GM18870 (cell line): ENCODE measurements around the gene PMM1.
"Not testable (repeated sequence)": the region's sequence is repeated elsewhere in the genome, so short reads cannot be mapped to it uniquely, and the experiment has no call there.

Experiments
- ATAC-seq: cut with Tn5 transposase; IDR thresholded peaks from one replicate; pipeline ENCODE4 v1.9.1; 2021; ENCODE audit warnings: moderate library complexity; ENCODE audit not compliant: unreplicated experiment

The PMM1 gene

DNA sequence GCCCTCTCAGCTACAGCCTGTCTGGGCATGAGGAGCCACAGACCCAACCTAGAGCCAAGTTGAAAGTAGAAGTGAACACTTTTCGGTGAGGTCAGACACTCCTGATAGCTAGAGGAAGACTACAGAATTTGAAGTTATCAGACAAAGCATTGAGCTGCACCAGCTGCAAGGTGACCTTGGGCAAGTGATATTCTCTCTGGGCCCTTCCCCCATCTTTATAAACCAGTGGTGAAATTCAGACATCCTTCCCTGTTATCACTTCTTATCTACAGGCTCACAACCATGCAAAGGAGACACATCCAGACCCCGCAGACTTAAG, 8.0 kb upstream of the PMM1 start:
- ATAC-seq, result no peak

DNA sequence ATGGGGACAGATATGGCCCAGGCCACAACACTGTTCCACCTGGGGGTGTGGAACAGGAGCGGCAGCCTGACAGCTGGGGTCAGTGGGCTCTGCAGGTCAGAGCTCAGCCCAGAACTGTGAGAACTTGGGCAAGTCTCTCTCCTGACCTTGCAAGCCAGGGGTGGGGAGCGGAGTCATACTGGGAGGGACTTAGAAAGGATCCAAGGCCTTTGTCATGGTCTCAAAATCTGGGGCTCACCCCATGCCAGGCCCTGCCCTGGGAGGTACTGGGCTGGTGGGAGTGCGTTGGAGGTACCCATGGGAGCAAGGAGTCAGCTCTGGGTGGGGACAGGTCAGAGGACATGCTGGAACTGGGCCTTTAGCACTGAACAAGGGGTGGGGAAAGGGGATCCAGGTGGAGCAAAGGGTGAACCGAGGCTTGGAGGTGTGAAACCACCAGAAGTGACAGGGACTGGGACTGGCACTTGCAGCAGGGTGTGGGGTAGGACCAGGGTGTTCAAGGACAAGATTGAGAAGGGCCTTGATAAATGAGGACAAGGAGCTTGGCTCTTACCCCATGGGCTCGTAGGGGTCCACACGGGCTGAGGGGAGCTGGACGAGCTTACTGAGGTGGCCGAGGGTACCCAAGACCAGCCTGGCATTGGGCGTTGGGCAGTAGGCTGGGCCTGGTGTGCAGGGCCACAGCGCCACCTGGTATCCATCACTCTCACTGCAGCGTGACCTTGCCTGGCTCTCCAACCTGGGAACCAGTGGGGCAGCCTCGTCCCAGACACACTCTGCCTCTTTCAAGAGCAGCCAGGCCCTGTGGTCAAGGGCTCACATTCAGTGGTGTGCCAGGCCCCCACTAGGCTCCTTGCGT, 7.4 kb upstream of the PMM1 start:
- no peak for ATAC-seq

DNA sequence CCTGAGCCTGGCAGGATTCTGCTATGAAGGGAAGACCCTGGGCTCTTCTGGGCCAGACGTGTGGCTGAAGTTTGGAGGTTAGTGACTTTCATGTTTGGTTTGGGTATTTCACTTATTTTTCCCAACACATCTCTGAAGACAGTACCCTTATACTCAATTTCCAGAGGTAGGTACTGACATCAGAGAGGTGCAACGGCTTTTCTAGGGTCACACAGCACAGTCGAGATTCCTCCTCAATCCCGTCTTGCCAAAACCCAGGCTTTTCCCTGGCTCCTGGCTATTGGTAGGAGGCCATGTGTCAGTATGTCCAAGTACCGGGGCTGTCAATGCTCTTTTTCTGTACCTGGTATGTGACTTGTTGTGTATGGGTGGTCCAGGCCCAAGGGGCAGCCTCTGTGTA, 6.1 kb upstream of the PMM1 start:
- no peak for ATAC-seq

DNA sequence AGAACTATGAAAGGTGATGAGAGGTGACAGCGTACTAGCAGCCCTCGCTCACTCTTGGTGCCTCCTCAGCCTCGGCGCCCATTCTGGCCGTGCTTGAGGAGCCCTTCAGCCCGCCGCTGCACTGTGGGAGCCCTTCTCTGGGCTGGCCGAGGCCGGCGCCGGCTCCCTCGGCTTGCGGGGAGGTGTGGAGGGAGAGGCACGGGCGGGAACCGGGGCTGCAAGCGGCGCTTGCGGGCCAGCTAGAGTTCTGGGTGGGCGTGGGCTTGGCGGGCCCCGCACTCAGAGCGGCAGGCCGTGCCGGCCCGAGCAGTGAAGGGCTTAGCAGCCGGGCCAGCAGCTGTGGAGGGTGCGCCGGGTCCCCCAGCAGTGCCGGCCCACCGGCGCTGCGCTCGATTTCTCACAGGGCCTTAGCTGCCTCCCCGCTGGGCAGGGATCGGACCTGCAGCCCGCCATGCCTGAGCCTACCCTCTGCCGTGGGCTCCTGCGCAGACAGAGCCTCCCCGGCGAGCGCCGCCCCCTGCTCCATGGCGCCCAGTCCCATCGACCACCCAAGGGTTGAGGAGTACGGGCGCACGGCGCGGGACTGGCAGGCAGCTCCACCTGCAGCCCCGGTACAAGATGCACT, 3.8 kb upstream of the PMM1 start:
- ATAC-seq, result not testable (repeated sequence)

DNA sequence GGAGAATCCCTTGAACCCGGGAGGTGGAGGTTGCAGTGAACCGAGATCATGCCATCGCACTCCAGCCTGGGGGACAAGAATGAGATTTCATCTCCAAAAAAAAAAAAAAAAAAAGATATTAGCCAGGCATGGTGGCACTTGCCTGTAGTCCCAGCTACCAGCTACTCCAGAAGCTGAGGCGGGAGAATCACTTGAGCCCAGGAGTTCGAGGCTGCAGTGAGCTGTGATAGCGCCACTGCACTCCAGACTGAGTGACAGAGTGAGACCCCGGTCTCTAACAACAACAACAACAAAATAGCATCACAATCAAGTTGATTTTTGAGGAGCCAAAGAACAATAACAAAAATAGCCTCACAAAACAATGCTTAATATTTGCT, 2.3 kb downstream of the PMM1 start:
- no peak for ATAC-seq

DNA sequence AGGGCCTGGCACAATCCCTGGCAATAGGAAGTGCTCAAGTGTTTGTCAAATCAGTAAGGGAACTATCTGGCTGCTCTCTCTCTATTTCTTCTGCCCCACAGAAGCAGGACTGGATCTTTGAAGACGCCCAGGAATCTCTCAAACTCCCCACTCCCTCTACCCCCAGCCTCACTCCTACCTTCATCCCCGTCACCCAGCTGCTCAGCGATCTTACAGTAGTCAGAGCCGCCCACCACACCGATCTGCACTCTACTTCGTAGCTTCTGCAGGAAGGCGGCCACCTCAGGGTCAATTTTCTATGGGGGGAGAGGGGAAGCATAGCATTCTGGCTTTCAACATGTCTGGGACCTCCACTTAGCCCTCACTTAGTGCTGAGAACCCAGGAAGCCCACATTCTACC, 3.7 kb downstream of the PMM1 start:
- ATAC-seq, result no peak

DNA sequence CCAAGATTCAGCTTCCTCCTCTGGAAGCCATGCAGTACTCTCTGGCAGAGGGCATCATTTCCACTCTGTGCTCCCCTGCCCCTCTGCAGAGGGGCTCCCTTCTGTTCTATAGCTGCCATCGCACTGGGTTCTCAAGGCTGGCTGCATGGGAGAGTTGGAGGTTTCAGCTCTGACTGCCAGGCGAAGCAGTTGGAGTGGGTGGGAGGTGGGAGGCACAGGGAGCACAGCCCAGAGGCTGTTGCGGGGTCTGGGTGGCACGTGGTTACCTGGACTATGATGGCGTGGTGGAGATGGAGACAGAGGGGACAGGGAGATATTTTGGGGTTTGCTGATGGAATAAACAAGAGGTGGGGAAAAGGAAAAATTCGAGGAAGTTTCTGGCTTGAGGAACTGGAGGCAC, 4.8 kb downstream of the PMM1 start:
- ATAC-seq, result no peak

DNA sequence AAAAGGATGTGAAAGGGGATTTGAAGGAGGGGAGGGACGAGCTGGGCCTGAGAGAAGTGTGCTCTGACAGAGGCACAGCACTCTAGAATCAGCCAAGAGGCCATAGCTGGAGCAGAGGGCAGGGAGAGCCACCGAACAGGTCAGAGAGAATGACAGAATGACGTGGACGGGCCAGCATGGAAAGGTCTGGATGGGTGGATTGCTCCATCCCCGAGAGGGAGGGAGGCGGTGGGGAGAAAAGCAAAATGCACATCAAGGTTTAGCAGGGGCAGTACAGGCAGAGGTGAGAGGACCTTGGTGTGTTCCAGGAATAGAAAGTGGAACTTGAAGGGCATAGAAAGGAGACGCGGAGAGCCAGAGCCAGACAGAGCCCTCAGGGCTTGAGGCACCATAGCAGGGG, 6.9 kb downstream of the PMM1 start:
- no peak for ATAC-seq

DNA sequence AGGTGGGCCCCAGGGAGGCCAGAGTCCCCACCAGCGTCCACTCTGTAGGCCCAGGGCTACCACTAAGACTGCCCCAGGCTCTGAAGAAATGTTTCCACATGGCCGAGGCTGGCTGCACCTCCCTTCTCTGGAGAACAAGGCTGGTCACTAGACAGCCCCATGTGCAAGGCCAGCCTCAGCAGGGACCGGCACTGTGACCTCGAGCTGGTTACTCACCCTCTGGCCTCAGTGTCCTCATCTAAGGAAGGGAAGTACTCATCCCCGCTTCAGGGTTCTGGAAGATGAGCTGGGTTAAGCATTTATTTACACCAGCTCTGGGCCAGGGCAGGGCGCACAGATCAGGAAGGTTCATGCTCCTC, 9.7 kb downstream of the PMM1 start:
- no peak for ATAC-seq

DNA sequence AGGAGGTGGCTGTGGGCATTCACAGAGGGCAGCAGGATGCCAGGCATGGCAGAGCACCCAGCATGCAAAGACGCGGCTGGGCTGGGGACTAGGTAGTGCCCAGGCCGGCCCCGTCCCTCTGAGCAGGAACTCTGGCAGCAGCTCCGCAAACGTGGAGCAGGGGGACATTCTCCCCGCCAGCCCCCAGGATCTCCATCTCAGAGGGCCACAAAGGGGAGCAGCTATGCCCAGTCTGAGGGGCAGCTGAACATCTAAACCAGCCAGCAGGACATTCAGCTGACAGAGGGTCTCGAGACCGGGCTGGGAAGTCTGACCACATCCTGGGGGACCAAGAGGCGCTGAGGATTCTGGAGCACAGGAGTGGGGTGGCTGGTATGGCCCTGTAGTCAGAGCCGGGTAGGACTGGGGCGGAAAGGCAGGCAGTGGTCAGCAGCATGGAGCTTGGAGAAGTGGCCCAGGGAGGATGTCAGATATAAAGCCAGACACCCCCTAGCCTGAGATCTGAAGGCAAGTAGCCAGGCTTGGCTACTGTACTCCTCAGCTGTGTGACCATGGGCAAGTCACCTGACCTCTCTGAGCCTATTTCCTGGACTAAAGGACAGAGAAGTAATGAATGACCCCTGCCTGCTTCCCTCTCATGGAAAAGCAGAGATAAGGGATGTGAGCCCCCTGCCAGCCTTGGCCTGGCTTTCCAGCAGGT, 10.2 kb downstream of the PMM1 start:
- ATAC-seq, result no peak

DNA sequence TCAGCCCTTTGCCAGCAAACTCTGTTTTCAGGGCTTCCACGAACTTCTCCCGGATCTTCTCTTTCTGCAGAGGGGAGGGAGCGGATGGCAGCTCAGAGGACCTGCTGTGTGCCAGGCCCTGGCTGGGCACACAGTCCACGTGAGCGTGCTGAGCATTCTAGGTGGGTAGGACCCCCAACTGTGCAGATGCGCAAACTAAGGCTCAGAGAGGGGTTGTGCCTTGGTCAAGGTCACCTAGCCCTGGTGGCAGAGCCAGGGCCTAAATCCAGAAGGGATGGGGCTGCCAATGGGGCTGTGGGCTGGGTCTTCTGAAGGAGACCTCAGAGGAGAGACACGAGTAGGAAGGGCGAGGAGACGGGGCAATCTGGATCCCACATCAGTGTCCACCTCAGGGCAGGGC, 10.8 kb downstream of the PMM1 start:
- no peak for ATAC-seq

DNA sequence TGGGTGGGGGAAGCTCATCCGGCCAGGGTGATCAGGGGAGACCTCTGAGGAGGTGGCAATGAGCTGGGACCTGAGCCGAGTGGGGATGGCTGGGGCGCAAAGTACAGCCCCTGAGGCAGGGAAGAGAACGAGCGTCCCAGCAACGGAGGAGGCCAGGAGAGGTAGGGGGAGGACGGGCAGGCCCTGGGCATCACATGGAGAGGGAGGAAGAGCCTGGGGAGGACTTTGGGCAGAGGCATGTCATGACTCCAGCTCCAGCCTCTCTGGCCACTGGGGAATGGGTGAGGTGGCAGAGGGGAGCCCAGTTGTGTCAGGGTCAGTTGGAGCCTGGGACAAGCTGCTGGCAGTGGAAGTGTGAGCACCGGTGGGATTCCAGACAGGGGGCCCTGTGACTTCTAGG, 11.5 kb downstream of the PMM1 start:
- ATAC-seq, result no peak

DNA sequence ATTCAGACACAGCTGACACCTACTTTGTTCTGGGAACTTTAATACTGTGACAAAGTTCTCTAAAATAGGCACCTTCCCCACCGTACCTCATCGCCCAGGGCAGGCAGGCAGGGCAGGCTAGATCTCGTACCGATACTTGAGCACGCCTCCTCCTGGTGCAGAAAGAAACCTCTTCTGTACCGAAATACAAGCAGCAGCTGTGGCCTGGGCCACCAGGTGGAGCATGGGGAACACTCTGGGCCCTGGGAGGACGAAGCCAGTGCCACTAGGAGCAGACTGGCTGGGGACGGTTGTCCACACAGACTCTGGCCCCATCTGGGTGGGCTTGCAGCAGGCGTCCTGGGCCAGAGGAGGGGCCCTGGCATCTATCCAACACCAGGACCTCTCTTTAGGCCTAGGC, 12.8 kb downstream of the PMM1 start:
- no peak for ATAC-seq

DNA sequence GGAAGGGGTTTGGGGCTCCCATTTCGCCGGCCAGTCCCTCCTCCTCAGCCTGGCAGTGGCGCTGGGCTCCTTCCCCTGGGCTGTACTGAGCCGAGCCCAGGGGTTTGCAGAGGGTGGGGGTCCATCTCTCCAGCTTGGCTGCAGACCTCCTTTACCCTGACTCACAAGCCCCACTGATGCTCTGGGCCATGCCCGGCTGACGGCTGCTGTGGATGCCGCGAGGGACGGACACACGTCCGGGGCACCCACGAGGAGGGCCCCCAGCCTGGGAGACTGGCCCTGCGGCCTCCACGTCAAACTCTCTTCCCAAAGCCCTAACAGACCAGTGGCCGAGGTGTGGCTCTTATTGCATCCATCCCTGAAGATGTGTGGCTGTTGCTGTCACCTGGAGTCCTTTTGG, 14.1 kb downstream of the PMM1 start:
- ATAC-seq, result no peak

DNA sequence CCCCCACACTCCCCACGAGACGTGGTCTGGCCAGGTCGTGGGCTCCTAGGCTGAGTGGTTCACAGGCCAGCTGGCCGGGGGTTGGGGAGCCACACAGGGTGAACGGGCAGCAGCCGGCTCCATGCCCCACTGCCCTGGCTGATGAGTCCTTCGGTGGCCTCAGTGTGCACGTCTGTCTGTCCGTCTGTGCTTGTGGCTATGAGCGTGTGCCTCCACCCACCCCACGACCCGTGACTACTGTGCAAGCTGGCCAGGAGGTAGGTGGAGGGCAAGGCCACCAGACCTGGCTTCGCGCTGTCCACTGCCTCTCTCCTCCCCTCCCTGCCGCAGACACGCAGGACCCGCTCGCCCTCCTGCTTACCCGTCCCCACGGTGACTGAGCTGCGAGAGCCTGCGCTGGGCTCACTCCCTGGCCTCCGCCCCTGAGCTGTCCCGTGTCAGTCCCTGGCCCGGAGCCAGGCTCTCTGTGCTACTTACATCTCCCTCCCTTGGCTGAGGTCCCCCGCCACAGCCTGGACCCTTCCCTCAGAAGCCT, 14.7 kb downstream of the PMM1 start:
- ATAC-seq, result no peak

DNA sequence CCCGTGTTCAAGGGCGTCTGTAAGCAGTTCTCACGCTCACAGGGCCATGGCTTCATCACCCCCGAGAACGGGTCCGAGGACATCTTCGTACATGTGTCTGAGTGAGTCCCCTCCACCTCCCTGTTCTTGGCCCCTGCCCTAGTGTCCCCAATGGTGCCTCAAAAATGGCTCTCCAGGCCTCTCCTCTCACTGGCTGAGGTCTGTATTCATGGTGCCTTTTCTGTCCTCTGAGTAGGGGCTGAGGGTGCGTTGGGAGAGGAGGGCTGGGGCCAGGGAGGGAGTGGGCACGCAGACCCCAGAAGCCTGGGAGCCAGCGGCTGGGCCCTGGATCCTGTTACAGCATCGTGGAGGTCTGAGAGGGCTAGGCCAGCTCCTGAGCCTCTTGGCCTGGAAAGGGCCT, 16.0 kb downstream of the PMM1 start:
- ATAC-seq, result no peak

DNA sequence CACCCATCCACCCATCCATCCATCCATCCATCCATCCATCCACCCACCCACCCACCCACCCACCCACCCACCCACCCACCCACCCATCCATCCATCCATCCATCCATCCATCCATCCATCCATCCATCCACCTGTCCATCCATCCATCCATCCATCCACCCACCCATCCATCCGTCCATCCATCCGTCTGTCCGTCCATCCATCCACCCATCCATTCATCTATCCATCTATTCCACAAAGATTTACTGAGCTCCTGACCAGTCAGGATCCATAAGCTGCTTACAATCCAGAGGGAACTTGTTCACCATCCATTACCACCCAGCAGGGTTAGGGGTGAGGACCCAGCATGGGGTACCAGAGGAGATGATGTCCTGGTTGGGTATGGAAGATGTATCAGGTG, 17.3 kb downstream of the PMM1 start:
- not testable (repeated sequence) for ATAC-seq

DNA sequence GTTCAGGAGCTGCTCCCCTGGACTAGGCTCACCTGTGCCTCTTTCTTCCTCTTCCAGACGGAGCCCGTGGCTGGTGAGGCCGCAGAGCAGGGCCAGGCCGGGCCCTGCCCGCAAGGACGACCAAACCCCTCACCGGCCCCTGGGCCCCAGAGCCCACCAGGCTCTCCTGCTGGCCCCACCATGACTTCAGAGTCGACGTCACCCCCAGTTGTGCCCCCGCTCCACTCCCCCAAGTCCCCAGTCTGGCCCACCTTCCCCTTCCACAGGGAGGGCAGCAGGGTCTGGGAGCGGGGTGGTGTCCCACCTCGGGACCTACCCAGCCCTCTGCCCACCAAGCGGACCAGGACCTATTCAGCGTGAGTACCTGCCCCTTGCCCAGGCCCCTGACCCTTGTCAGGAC, 17.9 kb downstream of the PMM1 start:
- no peak for ATAC-seq

DNA sequence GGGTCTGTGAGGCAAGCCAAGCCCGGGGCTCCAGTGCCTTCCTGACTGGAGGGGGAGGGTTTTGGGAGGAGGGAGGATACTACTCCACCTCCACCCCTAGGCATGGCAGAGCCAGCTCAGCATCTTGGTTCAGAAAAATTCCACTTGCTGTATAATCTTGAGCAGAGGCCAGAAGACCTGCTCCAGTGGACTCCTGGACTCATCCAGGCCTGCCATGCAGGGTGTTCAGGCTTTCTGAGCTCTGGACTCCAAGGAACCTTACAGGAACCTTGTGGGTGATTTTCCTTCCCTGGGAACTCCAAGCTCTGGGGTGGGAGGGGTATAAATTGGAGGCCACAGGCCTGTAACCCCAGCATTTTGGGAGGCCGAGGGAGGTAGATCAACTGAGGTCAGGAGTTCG, 19.4 kb downstream of the PMM1 start:
- no peak for ATAC-seq

DNA sequence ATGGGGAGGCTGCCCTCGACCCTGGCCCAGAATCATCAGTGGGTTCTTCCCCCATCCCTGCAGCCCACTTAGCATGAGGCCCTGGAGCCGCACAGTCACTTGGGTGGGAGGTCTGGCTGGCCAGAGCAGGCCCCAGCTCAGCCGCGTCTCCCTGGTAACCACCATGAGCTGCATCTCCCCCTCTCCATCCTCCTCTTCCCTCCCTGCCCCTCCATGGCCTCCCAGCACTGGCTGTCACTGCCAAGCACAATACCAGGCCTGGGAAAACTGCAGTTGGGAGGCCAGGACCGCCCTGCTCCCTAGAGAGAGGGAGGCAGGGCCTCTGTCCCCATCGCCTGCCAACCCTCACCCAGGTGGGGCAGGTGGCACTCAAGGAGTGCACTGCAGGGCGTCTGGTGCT, 20.8 kb downstream of the PMM1 start:
- ATAC-seq, result no peak

DNA sequence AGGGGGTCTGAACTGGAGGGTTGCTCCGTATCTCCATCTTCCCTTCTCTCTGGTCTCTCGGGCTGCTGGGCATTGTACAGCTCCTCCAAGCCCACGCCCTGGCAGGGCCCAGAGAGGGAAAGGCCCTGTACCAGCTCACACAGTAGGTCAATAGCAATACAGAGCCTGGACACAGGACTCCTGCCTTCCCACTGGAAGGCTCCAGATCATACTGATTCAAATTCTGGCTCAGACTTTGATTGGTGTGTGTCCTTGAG, 22.2 kb downstream of the PMM1 start:
- ATAC-seq, result no peak

DNA sequence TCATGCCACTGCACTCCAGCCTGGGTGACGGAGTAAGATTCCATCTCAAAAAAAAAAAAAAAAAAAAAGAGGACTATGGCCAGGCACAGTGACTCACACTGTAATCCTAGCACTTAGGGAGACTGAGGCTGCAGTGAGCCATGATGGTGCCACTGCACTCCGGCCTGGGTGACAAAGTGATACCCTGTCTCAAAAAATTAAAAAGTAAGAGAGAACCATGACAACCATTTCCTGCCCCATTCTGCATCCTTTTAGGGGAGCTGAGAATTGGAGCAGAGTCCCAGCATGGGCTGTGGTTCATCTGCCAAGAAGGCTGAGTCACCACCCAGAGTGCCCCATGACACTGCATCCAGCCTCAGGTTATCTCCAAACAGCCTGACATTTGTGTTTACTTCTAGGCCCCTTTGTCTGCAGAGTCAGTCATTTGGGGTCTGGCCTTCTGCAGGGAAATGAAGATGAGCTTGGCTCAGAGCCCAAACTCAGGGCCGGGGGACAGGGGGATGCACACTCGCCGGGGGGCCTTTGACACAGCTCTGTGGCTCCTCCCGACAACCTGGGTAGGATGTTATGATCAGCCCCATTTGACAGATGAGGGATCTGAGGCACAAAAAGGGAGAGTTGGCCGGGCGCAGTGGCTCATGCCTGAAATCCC, 24.1 kb downstream of the PMM1 start:
- no peak for ATAC-seq
